Kidney epithelial cell (primary cell): Measurements from ENCODE around the gene MED12. TPM values are rescaled to one million over a fixed set of nuclear protein-coding genes. Genes with fewer than 3 reads are reported as not detected.

Source experiments
- DNase-seq: peaks from one replicate; pipeline ENCODE4 v3.0.0-alpha.2; 2010; ENCODE audit warnings: low read depth
- H3K27me3 ChIP-seq: 2 replicates; pipeline ENCODE4 v1.6.0; 2011; ENCODE audit warnings: low read length; ENCODE audit not compliant: control insufficient read depth, insufficient read depth
- H3K36me3 ChIP-seq: 2 replicates; pipeline ENCODE4 v1.5.1; 2011; ENCODE audit warnings: low read length; ENCODE audit not compliant: control insufficient read depth, insufficient read depth
- H3K4me3 ChIP-seq: 2 replicates; pipeline ENCODE4 v1.5.1; 2011; ENCODE audit warnings: low read depth, mild to moderate bottlenecking, control low read depth, low read length
- total RNA-seq: library from RNA; depleted of rRNA; stranded (reverse); fragments of >200 nt; gene quantifications from 2 replicates; pipeline ENCODE4 v1.2.3, GENCODE V29; 2015
- TF ChIP-seq, protein P1 (sequence below): IDR thresholded peaks from 2 replicates; pipeline ENCODE4 v1.5.1; 2011; ENCODE audit warnings: mild to moderate bottlenecking, moderate library complexity, low read length, control low read depth, inconsistent platforms; ENCODE audit not compliant: insufficient read depth, poor library complexity, severe bottlenecking

Gene MED12
- total RNA-seq, 1 donor from 2014 or later, result 20.3 TPM

- no peak for DNase-seq
These were observed 20.1 kb upstream of the MED12 start for GRCh38 chrX:71098302-71098701.

DNA sequence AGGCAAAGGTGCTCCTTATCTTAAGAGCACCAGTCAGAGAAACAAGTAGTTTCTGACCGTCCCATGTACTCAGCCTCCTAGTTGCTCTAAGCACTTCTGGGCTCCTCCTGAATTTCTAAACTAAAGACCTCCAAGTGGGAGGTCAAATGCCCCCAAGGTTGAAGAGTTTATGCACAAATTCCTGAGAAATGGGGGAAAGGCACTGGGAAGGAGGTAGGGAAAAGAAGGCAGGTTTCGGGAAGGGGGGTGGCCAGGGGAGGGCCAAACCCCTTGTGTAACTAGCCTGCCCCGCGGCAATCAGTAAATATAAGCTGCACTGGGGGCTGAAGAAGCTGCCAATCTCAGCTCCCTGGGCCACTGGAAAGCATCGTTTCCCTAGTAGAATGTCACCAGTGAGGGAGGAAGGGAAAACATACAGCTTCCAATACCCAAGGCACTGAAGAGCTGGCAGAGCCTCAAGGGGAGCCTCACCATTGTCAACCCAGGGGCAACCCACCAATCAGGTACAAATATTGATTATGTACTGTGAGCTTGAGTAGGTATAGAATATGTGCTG lies 19.4 kb upstream of the MED12 start:
- TF ChIP-seq, protein P1, sequence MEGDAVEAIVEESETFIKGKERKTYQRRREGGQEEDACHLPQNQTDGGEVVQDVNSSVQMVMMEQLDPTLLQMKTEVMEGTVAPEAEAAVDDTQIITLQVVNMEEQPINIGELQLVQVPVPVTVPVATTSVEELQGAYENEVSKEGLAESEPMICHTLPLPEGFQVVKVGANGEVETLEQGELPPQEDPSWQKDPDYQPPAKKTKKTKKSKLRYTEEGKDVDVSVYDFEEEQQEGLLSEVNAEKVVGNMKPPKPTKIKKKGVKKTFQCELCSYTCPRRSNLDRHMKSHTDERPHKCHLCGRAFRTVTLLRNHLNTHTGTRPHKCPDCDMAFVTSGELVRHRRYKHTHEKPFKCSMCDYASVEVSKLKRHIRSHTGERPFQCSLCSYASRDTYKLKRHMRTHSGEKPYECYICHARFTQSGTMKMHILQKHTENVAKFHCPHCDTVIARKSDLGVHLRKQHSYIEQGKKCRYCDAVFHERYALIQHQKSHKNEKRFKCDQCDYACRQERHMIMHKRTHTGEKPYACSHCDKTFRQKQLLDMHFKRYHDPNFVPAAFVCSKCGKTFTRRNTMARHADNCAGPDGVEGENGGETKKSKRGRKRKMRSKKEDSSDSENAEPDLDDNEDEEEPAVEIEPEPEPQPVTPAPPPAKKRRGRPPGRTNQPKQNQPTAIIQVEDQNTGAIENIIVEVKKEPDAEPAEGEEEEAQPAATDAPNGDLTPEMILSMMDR, result no peak
- Histone ChIP-seq H3K36me3 (no peaks in the 10 kb centered on the region), H3K27me3 (no peaks in the 10 kb centered on the region), H3K4me3 (no peak overlapping the region)
- DNase-seq, result no peak

More at GRCh38 chrX:71098302-71098701, 20.1 kb upstream of the MED12 start:
- H3K27me3 ChIP-seq, result no peaks in the 10 kb centered on the region
- H3K36me3 ChIP-seq, result no peaks in the 10 kb centered on the region
- TF ChIP-seq, protein P1, result peak; percentile 48
- H3K4me3 ChIP-seq, result no peak overlapping the region

- no peak overlapping the region for H3K4me3 ChIP-seq
- no peaks in the 10 kb centered on the region for H3K36me3 ChIP-seq
- no peaks in the 10 kb centered on the region for H3K27me3 ChIP-seq
- TF ChIP-seq, protein P1, result no peak
- no peak for DNase-seq
These were observed 18.7 kb upstream of the MED12 start for GRCh38 chrX:71099736-71100135.

DNA sequence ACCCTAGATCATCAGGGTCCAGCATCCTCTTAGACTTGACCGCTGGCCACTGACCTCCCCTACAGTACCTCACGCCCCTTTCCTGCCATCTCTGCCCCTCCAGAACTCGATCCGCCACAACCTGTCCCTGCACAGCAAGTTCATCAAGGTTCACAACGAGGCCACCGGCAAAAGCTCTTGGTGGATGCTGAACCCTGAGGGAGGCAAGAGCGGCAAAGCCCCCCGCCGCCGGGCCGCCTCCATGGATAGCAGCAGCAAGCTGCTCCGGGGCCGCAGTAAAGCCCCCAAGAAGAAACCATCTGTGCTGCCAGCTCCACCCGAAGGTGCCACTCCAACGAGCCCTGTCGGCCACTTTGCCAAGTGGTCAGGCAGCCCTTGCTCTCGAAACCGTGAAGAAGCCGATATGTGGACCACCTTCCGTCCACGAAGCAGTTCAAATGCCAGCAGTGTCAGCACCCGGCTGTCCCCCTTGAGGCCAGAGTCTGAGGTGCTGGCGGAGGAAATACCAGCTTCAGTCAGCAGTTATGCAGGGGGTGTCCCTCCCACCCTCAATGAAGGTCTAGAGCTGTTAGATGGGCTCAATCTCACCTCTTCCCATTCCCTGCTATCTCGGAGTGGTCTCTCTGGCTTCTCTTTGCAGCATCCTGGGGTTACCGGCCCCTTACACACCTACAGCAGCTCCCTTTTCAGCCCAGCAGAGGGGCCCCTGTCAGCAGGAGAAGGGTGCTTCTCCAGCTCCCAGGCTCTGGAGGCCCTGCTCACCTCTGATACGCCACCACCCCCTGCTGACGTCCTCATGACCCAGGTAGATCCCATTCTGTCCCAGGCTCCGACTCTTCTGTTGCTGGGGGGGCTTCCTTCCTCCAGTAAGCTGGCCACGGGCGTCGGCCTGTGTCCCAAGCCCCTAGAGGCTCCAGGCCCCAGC lies 17.6 kb upstream of the MED12 start:
- Histone ChIP-seq H3K4me3 (no peak overlapping the region), H3K36me3 (no peaks in the 10 kb centered on the region), H3K27me3 (no peaks in the 10 kb centered on the region)
- TF ChIP-seq, protein P1, result no peak
- no peak for DNase-seq

GRCh38 chrX:71102292-71102691 lies 16.1 kb upstream of the MED12 start:
- H3K4me3 ChIP-seq, result no peak overlapping the region
- H3K36me3 ChIP-seq, result no peaks in the 10 kb centered on the region
- TF ChIP-seq, protein P1, result no peak
- no peaks in the 10 kb centered on the region for H3K27me3 ChIP-seq
- DNase-seq, result no peak
